Caco-2 (cell line): ENCODE data around the gene ADGRB2. TPM values are rescaled to one million over a fixed set of nuclear protein-coding genes. Genes with fewer than 3 reads are reported as not detected.

Experiments used
- BruUV-seq: library from RNA; stranded (reverse); fragments of 400-500 nt; replicated peaks from 2 replicates; lab custom pipeline; 2021; lab: Mats Ljungman, UMichigan
- CTCF ChIA-PET: fragments of 300-600 bp; sonication (Branson Sonifier 250); formaldehyde crosslinking; loops from one replicate; lab custom pipeline; 2022; ENCODE audit warnings: antibody characterized with exemption; lab: Charles Lee
- POLR2A ChIA-PET: fragments of 300-600 bp; sonication (Branson Sonifier 250); formaldehyde crosslinking; loops from one replicate; lab custom pipeline; 2022; ENCODE audit warnings: antibody characterized with exemption; lab: Charles Lee
- DNase-seq, 2 experiments: peaks; one replicate each; pipeline versions ENCODE4 v3.0.0 to v3.0.0-alpha.2; 2020 to 2022
- H3K27me3 ChIP-seq: replicated peaks from 2 replicates; pipeline ENCODE4 v1.6.0; 2011; ENCODE audit warnings: low read length; ENCODE audit not compliant: control insufficient read depth, insufficient read depth
- H3K36me3 ChIP-seq: 2 replicates; pipeline ENCODE4 v1.5.1; 2011; ENCODE audit warnings: low read length; ENCODE audit not compliant: control insufficient read depth, insufficient read depth
- H3K4me1 ChIP-seq: fragments of 250-450 bp; sonication (Bioruptor Pico); 2 replicates; pipeline ENCODE4 v1.5.1; 2020; ENCODE audit warnings: mild to moderate bottlenecking
- H3K4me3 ChIP-seq: 2 replicates; pipeline ENCODE4 v1.5.1; 2011; ENCODE audit warnings: low read depth, mild to moderate bottlenecking, control low read depth, low read length
- H3K9me3 ChIP-seq: fragments of 250-450 bp; sonication (Bioruptor Pico); 2 replicates; pipeline ENCODE4 v1.5.1; 2020; ENCODE audit warnings: mild to moderate bottlenecking, moderate library complexity
- H3K27ac Mint-ChIP-seq: one replicate; pipeline ENCODE4 v1.8.0; 2022; ENCODE audit warnings: mixed read lengths; ENCODE audit not compliant: unreplicated experiment
- H3K27me3 Mint-ChIP-seq: one replicate; pipeline ENCODE4 v1.8.0; 2022; ENCODE audit warnings: mixed read lengths; ENCODE audit not compliant: insufficient read depth, unreplicated experiment
- H3K36me3 Mint-ChIP-seq: one replicate; pipeline ENCODE4 v1.8.0; 2022; ENCODE audit warnings: mild to moderate bottlenecking, mixed read lengths; ENCODE audit not compliant: insufficient read depth, unreplicated experiment
- H3K4me1 Mint-ChIP-seq: one replicate; pipeline ENCODE4 v1.8.0; 2022; ENCODE audit warnings: low read depth, mixed read lengths; ENCODE audit not compliant: unreplicated experiment
- H3K4me3 Mint-ChIP-seq: one replicate; pipeline ENCODE4 v1.8.0; 2022; ENCODE audit warnings: mild to moderate bottlenecking, moderate library complexity, mixed read lengths; ENCODE audit not compliant: unreplicated experiment
- H3K9me3 Mint-ChIP-seq: one replicate; pipeline ENCODE4 v1.8.0; 2022; ENCODE audit warnings: mixed read lengths; ENCODE audit not compliant: unreplicated experiment
- intact Hi-C: fragments of 100-400 bp; cut with micrococcal nuclease; formaldehyde crosslinking; loops from one replicate; pipeline ENCODE4 v1.10.0; 2022; ENCODE audit not compliant: unreplicated experiment
- total RNA-seq: library from RNA; stranded (reverse); gene quantifications from 2 replicates; pipeline ENCODE4 v1.2.3, GENCODE V29; 2022
- TF ChIP-seq, protein P1 (sequence below), 2 experiments: fragments of 200-600 bp in 1 of 2; IDR thresholded peaks; 1 replicate in 1 of 2; 2 replicates in 1 of 2; pipeline versions ENCODE4 v1.5.1 to v1.8.0; 2011 to 2022; ENCODE audit warnings: antibody characterized with exemption in 1 of 2, control low read depth in 1 of 2, inconsistent platforms in 1 of 2, low read depth in 1 of 2, low read length in 1 of 2, mild to moderate bottlenecking in 1 of 2, moderate library complexity in 1 of 2; ENCODE audit not compliant: insufficient read depth in 1 of 2, severe bottlenecking in 1 of 2, unreplicated experiment in 1 of 2

ADGRB2 gene
- total RNA-seq, 1 experiment from 2014 or later, result 2.2 TPM

DNA sequence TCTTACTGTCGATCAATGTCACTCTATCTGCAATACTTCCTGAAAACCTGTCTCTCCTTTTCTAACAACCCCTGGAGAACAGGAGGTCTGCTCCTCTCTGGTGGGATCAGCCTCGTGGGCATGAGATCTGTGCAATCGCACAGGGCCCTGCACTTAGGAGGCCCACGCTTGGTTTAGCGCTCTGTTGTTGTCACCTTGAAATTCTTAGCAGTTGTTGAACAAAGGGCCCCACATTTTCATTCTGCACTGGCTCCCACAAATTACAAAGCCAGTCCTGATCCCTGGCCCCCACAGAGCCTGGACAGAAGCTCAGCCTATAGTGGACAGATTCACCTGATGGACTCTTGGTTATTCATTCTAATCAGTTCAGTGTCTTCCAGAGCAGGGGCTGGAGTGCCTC lies 33.1 kb upstream of the ADGRB2 start:
- H3K4me3 Mint-ChIP-seq, result no peak overlapping the region
- no peak overlapping the region for H3K27ac Mint-ChIP-seq
- no peaks in the 10 kb centered on the region for H3K36me3 Mint-ChIP-seq
- TF ChIP-seq, protein P1, sequence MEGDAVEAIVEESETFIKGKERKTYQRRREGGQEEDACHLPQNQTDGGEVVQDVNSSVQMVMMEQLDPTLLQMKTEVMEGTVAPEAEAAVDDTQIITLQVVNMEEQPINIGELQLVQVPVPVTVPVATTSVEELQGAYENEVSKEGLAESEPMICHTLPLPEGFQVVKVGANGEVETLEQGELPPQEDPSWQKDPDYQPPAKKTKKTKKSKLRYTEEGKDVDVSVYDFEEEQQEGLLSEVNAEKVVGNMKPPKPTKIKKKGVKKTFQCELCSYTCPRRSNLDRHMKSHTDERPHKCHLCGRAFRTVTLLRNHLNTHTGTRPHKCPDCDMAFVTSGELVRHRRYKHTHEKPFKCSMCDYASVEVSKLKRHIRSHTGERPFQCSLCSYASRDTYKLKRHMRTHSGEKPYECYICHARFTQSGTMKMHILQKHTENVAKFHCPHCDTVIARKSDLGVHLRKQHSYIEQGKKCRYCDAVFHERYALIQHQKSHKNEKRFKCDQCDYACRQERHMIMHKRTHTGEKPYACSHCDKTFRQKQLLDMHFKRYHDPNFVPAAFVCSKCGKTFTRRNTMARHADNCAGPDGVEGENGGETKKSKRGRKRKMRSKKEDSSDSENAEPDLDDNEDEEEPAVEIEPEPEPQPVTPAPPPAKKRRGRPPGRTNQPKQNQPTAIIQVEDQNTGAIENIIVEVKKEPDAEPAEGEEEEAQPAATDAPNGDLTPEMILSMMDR (IDR thresholded peaks at IDR 0.05; ENCODE audit: insufficient read depth in 1 of 2, low read depth in 1 of 2, low read length in 1 of 2, severe bottlenecking in 1 of 2, unreplicated experiment in 1 of 2), result no peak
- DNase-seq, result no peak
- Histone ChIP-seq H3K4me3 (no peak overlapping the region), H3K36me3 (no peaks in the 10 kb centered on the region), H3K9me3 (no peaks in the 10 kb centered on the region), H3K27me3 (no peaks in the 10 kb centered on the region), H3K4me1 (no peaks in the 10 kb centered on the region)
- POLR2A ChIA-PET, result no interaction called here
- H3K4me1 Mint-ChIP-seq, result no peaks in the 10 kb centered on the region
- intact Hi-C loops, result no loop called here
- no peaks in the 10 kb centered on the region for H3K27me3 Mint-ChIP-seq
- CTCF ChIA-PET, result interaction anchor here (3.0 kb wide), 1 partner anchor 8 kb away, joined by 18 read pairs; no protein-coding TSS in a partner anchor
- H3K9me3 Mint-ChIP-seq, result no peaks in the 10 kb centered on the region
- no TSS peak for BruUV-seq

DNA sequence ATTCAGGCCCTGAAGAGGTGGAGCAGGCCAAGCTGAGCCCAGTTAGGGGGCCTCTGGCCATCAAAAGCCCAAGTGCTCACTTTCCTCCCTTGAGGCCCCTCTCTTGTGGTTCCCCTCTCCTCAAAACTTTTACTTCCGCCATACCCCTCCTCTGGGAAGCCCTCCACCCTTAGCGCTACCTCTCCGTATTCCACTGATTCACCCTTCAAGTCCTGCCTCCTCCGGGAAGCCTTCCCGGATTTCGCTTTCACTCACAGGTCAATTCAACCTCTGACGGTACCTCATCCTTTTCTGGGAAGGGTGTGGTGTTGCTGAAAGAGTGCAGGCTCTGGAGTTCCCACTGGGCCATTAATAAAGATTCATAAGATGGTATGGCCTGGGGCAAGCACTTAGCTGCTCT lies 32.6 kb upstream of the ADGRB2 start:
- Histone ChIP-seq H3K9me3 (no peaks in the 10 kb centered on the region), H3K4me3 (no peak overlapping the region), H3K36me3 (no peaks in the 10 kb centered on the region), H3K27me3 (no peaks in the 10 kb centered on the region), H3K4me1 (no peaks in the 10 kb centered on the region)
- ChIA-PET CTCF (no interaction called here), POLR2A (no interaction called here)
- no peaks in the 10 kb centered on the region for H3K27me3 Mint-ChIP-seq
- no peak overlapping the region for H3K27ac Mint-ChIP-seq
- no peak overlapping the region for H3K4me3 Mint-ChIP-seq
- TF ChIP-seq, protein P1 (IDR thresholded peaks at IDR 0.05; ENCODE audit: insufficient read depth in 1 of 2, low read depth in 1 of 2, low read length in 1 of 2, severe bottlenecking in 1 of 2, unreplicated experiment in 1 of 2), result no peak
- intact Hi-C loops, result no loop called here
- no TSS peak for BruUV-seq
- H3K36me3 Mint-ChIP-seq, result no peaks in the 10 kb centered on the region
- H3K9me3 Mint-ChIP-seq, result no peaks in the 10 kb centered on the region
- no peak for DNase-seq
- H3K4me1 Mint-ChIP-seq, result no peaks in the 10 kb centered on the region

DNA sequence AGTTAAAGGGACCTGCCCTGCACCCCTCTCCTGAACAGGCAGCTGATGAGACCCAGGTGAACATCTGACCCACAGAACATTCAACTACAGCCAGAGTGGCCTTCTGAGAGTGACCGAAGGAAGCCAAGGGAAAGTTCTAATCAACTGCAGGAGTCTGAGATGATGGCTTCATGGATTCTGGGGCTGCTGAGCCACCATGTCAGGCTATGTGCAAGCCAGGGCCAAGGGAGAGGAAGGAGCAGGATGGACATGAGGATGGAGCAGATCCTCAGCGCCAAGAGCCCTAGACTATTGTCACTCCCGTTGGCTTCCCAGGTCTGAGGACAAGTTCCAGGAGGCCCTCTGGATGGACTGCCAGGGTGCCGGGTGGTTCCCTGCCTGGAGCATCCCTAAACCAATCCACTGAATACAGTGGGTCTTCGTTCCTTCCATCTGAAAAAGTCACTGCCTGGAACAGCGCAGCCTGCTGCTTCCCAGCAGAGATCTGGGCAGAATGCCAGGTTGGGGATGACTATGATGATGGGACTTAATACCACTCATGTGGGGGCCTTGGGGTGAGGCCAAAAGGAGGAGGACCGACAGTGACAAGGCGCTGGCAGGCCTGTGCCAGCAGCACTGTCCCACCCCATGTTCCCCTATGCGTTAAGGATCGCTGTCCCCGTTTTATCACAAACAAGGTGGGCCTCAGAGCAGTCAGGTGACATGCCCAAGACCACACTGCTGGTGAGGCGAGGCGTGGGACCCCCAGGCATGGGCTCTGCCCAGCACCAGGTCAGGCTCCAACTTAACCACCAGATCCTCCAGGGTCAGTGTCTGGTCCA lies 31.9 kb upstream of the ADGRB2 start:
- H3K36me3 Mint-ChIP-seq, result no peaks in the 10 kb centered on the region
- H3K9me3 ChIP-seq, result no peaks in the 10 kb centered on the region
- H3K27me3 Mint-ChIP-seq, result no peaks in the 10 kb centered on the region
- CTCF ChIA-PET, result no interaction called here
- POLR2A ChIA-PET, result no interaction called here
- no peaks in the 10 kb centered on the region for H3K27me3 ChIP-seq
- H3K9me3 Mint-ChIP-seq, result no peaks in the 10 kb centered on the region
- H3K4me3 ChIP-seq, result no peak overlapping the region
- H3K4me1 Mint-ChIP-seq, result no peaks in the 10 kb centered on the region
- DNase-seq, result no peak
- no peaks in the 10 kb centered on the region for H3K36me3 ChIP-seq
- H3K4me3 Mint-ChIP-seq, result no peak overlapping the region
- no peaks in the 10 kb centered on the region for H3K4me1 ChIP-seq
- intact Hi-C loops, result no loop called here
- TF ChIP-seq, protein P1 (IDR thresholded peaks at IDR 0.05; ENCODE audit: insufficient read depth in 1 of 2, low read depth in 1 of 2, low read length in 1 of 2, severe bottlenecking in 1 of 2, unreplicated experiment in 1 of 2), result no peak
- no peak overlapping the region for H3K27ac Mint-ChIP-seq
- BruUV-seq, result no TSS peak
